NCI-H1105 (cell line): ENCODE data around the gene KANK2.
"Not testable (repeated sequence)": the region's sequence is repeated elsewhere in the genome, so short reads cannot be mapped to it uniquely, and the experiment has no call there.

Source experiments
- DNase-seq: peaks from one replicate; lab custom pipeline; 2025; lab: John Stamatoyannopoulos, UW

Gene KANK2

GRCh38 chr19:11140023-11140538, 57.3 kb downstream of the KANK2 start:
- DNase-seq: not testable (repeated sequence)

- no peak for DNase-seq
Observed at GRCh38 chr19:11138601-11139300, 58.6 kb downstream of the KANK2 start.

- DNase-seq: peak; percentile 64
Observed at GRCh38 chr19:11137542-11138384, 59.6 kb downstream of the KANK2 start.

- DNase-seq: no peak
Observed at GRCh38 chr19:11136400-11137101, 60.8 kb downstream of the KANK2 start.

- no peak for DNase-seq
Observed at GRCh38 chr19:11131471-11131870, 65.9 kb downstream of the KANK2 start.

GRCh38 chr19:11130824-11131455, 66.4 kb downstream of the KANK2 start:
- peak; percentile 50 for DNase-seq

- no peak for DNase-seq
Observed at GRCh38 chr19:11127905-11128304, 69.4 kb downstream of the KANK2 start.

- DNase-seq: peak; percentile 50
Observed at GRCh38 chr19:11125994-11126685, 71.2 kb downstream of the KANK2 start.

GRCh38 chr19:11124157-11124556, 73.2 kb downstream of the KANK2 start:
- not testable (repeated sequence) for DNase-seq

GRCh38 chr19:11123114-11123513, 74.2 kb downstream of the KANK2 start:
- DNase-seq: no peak

- not testable (repeated sequence) for DNase-seq
Observed at GRCh38 chr19:11121963-11122362, 75.4 kb downstream of the KANK2 start.

GRCh38 chr19:11116507-11116906, 80.8 kb downstream of the KANK2 start:
- DNase-seq: no peak

GRCh38 chr19:11115895-11116446, 81.4 kb downstream of the KANK2 start:
- DNase-seq: no peak

GRCh38 chr19:11115042-11115441, 82.3 kb downstream of the KANK2 start:
- no peak for DNase-seq
